Activated naive CD8-positive, alpha-beta T cell treated with anti-CD3 and anti-CD28 coated beads for 36 hours (primary cell): ENCODE results near the gene ATP4B. TPM values are rescaled to one million over a fixed set of nuclear protein-coding genes. Genes with fewer than 3 reads are reported as not detected.

Experiments
- DNase-seq: peaks from one replicate; pipeline ENCODE4 v3.0.0; 2021
- H3K27ac Mint-ChIP-seq: one replicate; pipeline ENCODE4 v1.8.0; 2022; ENCODE audit warnings: mild to moderate bottlenecking, moderate library complexity, mixed read lengths
- H3K27me3 Mint-ChIP-seq: one replicate; pipeline ENCODE4 v1.8.0; 2022; ENCODE audit warnings: mild to moderate bottlenecking, mixed read lengths
- H3K36me3 Mint-ChIP-seq: one replicate; pipeline ENCODE4 v1.8.0; 2021; ENCODE audit warnings: mild to moderate bottlenecking, mixed read lengths
- H3K4me1 Mint-ChIP-seq: one replicate; pipeline ENCODE4 v1.8.0; 2021; ENCODE audit warnings: mixed read lengths
- H3K4me3 Mint-ChIP-seq: one replicate; pipeline ENCODE4 v1.8.0; 2022; ENCODE audit warnings: mild to moderate bottlenecking, moderate library complexity, mixed read lengths
- H3K9me3 Mint-ChIP-seq: one replicate; pipeline ENCODE4 v1.8.0; 2022; ENCODE audit warnings: mixed read lengths
- total RNA-seq, 2 experiments: library from RNA; stranded (reverse); gene quantifications; one replicate each; pipeline ENCODE4 v1.2.3, GENCODE V29; 2021

The ATP4B gene
- total RNA-seq, 2 experiments from 2014 or later, result not detected

DNA sequence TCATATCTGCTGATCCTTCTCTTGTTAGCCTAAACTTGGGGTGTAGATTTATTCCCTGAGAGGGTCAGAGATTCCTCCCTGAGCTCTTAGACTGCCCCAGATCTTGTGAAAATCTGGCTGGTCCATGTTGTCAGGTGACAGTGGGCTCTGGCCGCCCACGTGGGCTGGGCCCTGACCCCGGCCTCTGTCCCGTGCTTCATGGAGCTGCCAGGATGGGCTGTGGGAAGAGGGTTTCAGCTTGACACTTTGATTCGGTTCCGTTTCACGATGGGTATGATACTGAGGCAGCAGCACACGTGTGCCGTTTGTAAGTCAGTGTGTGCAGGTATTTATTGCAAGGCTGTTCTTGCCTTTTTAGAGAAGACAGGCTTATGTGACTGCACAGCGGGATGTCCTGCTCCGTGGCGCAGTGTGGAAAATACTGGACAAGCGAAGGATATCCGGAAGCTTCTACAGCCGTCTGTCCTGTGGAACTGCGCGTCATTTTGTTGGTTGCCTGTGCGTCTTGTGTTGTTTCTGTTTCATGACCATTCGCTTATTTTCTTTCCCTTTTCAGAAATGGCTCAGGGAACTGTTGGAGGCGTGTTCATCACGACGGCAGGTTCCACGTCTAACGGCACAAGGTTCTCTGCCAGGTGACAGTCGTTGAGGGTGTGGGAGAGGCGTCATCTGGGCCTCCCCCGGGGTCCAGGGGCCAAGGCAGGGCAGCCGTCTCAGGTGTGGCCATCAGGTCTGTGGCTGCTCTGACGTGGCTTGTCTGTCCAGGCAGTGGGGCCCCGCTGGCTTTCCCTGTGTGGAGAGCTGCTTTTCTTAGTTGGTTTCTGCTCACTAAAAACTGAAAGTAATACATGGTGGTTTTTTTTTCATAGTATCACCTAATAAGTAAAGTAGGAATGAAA lies 20.5 kb downstream of the ATP4B start:
- peaks cover 67% of the 10 kb centered on the region for H3K36me3 Mint-ChIP-seq
- H3K4me3 Mint-ChIP-seq, result no peak overlapping the region
- no peaks in the 10 kb centered on the region for H3K27me3 Mint-ChIP-seq
- DNase-seq, result no peak
- H3K9me3 Mint-ChIP-seq, result no peaks in the 10 kb centered on the region
- H3K4me1 Mint-ChIP-seq, result peaks cover 25% of the 10 kb centered on the region
- H3K27ac Mint-ChIP-seq, result peak overlapping the region; percentile 16

DNA sequence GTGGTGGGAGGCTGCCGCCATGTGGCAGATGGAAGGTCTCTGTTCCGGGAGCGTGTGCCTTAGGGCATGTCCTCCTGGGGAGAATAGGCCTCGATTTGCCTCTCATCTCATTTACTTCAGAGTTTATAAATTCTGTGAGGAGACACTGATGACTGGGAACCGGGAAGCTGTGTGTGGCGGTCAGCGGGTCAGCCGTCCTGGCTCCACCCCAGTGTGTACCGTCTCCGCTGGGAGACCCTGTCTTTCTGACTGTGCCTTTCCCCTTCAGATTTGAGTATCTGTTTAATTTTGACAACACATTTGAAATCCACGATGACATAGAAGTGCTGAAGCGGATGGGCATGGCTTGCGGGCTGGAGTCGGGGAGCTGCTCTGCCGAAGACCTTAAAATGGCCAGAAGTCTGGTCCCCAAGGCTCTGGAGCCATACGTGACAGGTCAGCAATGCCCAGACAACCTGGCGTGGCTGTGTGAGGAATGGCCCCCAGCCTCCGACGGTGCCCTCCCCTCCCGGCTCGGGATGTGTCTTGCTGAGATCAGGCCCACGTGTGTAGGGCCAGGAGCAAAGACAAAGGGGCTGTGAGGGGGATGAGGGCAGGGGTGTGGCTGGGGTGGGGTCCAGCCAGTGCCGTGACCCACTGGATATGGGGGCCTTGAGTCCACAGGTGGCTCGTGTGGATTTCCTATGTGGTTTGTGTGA lies 21.6 kb downstream of the ATP4B start:
- Mint-ChIP-seq H3K27ac (no peak overlapping the region), H3K4me1 (peaks cover 25% of the 10 kb centered on the region), H3K36me3 (peaks cover 61% of the 10 kb centered on the region), H3K4me3 (no peak overlapping the region), H3K9me3 (no peaks in the 10 kb centered on the region), H3K27me3 (no peaks in the 10 kb centered on the region)
- DNase-seq, result no peak

DNA sequence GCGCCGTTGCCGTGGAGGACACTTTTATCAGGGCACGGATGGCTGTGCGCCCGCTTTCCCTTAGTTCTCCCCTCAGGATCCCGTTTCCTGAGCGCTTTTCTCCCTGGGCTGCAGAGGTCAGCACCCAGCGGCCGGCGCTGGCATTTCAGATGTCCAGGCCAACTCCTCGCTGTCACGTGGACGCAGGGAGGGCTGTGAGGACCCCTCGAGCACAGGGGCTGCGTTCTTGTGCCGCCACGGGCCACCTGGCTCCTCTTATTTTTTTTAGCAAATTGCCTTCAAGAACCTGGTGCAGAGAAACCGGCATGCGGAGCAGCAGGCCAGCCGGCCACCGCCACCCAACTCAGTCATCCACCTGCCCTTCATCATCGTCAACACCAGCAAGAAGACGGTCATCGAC lies 22.3 kb downstream of the ATP4B start:
- DNase-seq, result no peak
- peaks cover 25% of the 10 kb centered on the region for H3K4me1 Mint-ChIP-seq
- no peak overlapping the region for H3K4me3 Mint-ChIP-seq
- no peak overlapping the region for H3K27ac Mint-ChIP-seq
- H3K36me3 Mint-ChIP-seq, result peaks cover 58% of the 10 kb centered on the region
- no peaks in the 10 kb centered on the region for H3K9me3 Mint-ChIP-seq
- no peaks in the 10 kb centered on the region for H3K27me3 Mint-ChIP-seq

DNA sequence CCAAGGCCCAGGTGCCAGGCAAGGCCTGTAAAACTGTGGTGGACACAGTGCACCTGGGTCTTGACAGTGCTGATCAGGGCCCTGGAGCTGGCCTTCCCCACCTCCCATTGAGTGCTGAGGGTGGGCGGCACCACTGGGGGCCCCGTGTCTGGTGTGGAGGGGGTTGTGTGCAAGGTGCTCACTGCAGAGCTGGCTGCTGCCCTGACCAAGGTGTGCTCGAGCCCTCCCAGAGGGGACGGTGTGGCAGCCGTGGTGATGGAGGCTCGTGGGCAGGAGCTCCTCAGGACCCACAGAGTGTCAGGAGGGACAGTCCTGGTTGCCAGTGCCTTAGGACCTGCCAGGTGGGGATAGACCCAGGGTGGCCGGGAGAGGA lies 23.0 kb downstream of the ATP4B start:
- H3K4me3 Mint-ChIP-seq, result no peak overlapping the region
- no peak for DNase-seq
- H3K27ac Mint-ChIP-seq, result no peak overlapping the region
- no peaks in the 10 kb centered on the region for H3K27me3 Mint-ChIP-seq
- peaks cover 28% of the 10 kb centered on the region for H3K4me1 Mint-ChIP-seq
- no peaks in the 10 kb centered on the region for H3K9me3 Mint-ChIP-seq
- H3K36me3 Mint-ChIP-seq, result peaks cover 51% of the 10 kb centered on the region

DNA sequence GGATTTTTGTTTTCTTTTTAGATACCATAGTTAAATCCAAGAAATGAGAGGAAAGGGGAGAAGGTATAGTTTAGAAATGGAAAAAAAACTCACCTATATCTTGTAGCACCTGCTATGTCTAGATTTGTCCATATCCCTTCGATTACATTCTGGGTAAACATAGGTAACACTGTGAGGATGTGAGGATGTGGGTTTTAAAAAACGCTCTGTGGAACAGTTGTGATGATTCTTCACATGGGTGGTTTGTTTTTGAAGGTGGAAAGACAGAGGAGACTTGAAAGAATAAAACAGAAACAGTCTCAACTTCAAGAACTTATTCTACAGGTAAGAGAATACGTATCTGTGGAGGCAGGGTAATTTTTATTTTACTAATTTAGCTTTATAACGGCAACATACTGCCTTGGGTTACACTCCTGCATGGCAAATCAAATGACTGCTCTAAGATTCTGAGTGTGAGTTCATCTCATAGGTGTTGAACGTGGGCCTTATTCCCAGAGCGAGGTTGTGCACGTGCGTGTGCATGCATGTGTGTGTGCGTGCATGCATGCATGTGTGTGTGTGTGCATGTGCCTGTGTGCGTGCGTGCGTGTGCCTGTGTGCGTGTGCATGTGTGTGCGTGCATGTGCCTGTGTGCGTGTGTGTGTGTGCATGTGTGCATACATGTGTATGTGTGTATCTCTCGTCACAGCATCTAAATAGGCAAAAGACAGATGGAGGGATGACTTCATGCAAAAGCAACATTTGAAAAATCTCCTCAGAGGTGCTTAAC lies 23.5 kb downstream of the ATP4B start:
- DNase-seq, result no peak
- Mint-ChIP-seq H3K27ac (peak overlapping the region; percentile 2), H3K4me1 (peaks cover 28% of the 10 kb centered on the region), H3K4me3 (no peak overlapping the region), H3K27me3 (no peaks in the 10 kb centered on the region), H3K36me3 (peaks cover 47% of the 10 kb centered on the region), H3K9me3 (no peaks in the 10 kb centered on the region)

DNA sequence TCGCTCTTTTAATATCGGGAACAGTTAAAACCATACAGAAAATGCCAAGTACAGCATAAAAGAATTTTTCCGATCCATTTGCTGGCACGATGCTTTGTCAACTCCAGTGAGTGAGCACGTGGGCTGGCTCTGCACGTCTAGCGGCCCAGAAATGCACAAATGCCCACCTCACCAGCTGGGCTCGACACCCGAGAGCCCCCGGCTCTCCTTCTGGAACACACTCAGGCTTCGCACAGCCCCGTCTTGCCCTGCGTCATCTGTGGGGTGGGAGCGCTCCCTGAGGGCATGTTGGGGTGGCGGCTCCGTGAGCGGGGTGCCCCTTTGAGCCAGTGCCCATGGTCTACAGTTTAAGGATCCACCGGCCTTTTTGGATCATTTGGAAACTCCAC lies 24.5 kb downstream of the ATP4B start:
- H3K36me3 Mint-ChIP-seq, result peaks cover 47% of the 10 kb centered on the region
- H3K4me3 Mint-ChIP-seq, result no peak overlapping the region

DNA sequence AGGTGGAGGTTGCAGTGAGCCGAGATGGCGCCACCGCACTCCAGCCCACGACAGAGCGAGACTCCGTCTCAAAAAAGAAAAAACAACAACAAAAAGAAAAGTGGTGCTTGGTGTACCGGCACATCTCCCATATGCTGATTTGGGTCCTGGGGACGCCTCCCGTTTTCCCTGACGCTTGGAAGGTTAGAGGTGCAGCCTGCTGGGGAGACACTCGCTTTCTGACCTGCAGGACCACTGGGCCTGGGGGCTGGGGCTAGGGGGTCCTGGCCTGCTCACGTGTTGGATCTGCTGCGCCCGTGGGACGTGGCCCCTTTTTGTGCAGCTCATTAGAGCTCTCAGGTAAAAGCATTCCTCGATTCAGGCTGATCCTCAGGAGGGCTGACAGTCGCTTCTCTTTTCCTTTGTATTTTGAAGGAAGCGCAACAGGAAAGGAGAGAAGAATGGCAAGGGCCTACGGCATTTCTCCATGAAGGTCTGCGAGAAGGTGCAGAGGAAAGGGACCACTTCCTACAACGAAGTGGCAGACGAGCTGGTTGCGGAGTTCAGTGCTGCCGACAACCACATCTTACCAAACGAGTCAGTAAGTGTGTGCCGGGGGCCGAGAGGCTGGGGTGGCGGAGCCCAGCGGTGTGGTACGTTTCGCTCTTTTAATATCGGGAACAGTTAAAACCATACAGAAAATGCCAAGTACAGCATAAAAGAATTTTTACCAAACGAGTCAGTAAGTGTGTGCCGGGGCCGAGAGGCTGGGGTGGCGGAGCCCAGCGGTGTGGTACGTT lies 25.1 kb downstream of the ATP4B start:
- H3K4me1 Mint-ChIP-seq, result peaks cover 25% of the 10 kb centered on the region
- no peaks in the 10 kb centered on the region for H3K27me3 Mint-ChIP-seq
- no peak overlapping the region for H3K27ac Mint-ChIP-seq
- H3K36me3 Mint-ChIP-seq, result peaks cover 49% of the 10 kb centered on the region
- H3K4me3 Mint-ChIP-seq, result no peak overlapping the region
- DNase-seq, result no peak
- no peaks in the 10 kb centered on the region for H3K9me3 Mint-ChIP-seq

More for the DNA sequence above, 24.5 kb downstream of the ATP4B start:
- no peaks in the 10 kb centered on the region for H3K9me3 Mint-ChIP-seq
- H3K27me3 Mint-ChIP-seq, result no peaks in the 10 kb centered on the region
- H3K27ac Mint-ChIP-seq, result no peak overlapping the region
- DNase-seq, result no peak
- H3K4me1 Mint-ChIP-seq, result peaks cover 25% of the 10 kb centered on the region

DNA sequence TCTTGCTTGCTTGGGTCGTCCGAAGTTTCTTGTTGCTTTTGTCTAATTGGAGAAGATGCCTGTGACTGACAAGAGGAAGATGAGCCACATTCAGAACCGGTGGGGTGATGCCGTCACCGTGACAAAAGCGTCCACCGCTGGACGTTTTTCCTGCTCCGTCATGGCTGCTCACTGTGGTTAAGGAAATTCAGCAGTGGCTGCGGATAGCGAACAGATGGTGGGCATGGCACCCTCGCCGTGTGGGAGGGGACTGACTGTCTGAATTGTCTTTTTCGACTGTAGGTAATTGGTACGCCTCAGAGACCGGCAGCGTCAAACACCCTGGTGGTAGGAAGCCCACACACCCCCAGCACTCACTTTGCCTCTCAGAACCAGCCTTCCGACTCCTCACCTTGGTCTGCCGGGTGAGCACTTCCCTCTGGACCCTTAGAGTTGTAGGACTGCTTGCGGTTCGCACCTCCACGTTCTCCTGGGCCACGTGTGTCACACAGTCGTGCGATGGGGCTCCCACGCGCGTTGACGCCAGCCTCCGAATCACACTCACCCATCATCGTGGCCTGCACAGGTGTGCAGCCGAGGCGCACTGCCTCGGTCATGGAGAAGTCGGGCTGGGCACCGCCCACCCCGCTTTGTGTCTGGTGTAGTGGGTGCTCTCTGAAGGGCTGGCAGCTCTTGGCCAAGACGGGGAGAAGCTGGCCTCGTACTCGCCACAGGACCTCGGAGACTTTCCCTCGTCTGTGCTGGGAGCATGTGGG lies 26.5 kb downstream of the ATP4B start:
- Mint-ChIP-seq H3K36me3 (peaks cover 51% of the 10 kb centered on the region), H3K9me3 (no peaks in the 10 kb centered on the region), H3K27ac (no peak overlapping the region), H3K4me3 (no peak overlapping the region), H3K4me1 (peaks cover 25% of the 10 kb centered on the region), H3K27me3 (no peaks in the 10 kb centered on the region)
- no peak for DNase-seq

DNA sequence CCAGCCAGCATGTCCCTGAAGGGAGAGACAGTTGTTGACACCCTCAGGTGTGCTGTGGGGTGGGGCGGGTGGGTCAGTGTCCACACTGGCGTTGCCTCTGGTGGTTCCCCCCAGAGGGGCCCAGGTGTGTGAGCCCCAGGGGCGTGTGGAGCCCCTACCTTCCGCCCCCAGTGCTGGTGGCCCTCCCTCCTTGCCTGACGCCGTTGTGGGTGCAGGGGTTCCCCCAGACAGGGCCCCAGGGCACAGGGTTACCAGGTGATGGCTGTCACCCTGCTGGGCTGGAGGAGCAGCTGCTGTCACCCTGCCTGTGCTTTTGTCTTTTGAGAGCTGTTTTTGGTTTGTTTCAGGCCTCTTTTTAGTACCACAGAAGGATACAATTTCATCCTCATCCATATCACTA lies 27.2 kb downstream of the ATP4B start:
- H3K27ac Mint-ChIP-seq, result no peak overlapping the region
- no peak overlapping the region for H3K4me3 Mint-ChIP-seq
- no peaks in the 10 kb centered on the region for H3K27me3 Mint-ChIP-seq
- peaks cover 49% of the 10 kb centered on the region for H3K36me3 Mint-ChIP-seq
- no peaks in the 10 kb centered on the region for H3K9me3 Mint-ChIP-seq
- DNase-seq, result no peak
- peaks cover 25% of the 10 kb centered on the region for H3K4me1 Mint-ChIP-seq

DNA sequence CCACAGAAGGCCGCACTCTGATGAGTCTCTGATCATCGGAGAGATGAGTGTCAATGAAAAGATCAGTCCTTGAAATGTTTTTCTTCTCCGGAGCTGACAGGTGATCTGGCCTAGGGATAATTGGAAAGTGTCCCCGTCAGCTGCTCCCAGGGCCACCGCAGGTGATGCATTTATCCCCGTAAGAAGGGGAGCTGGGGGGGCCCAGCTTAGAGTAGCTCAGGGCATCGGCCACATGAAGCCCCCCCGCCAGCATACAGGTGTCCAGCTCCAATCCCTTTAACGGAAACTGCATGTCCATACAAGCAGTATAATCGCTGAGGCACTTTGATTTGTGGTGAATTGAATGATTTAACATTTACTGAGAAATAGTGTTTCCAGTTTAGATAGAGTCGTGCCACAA lies 27.7 kb downstream of the ATP4B start:
- Mint-ChIP-seq H3K27me3 (no peaks in the 10 kb centered on the region), H3K27ac (no peak overlapping the region), H3K9me3 (no peaks in the 10 kb centered on the region), H3K4me3 (no peak overlapping the region), H3K4me1 (peaks cover 25% of the 10 kb centered on the region), H3K36me3 (peaks cover 51% of the 10 kb centered on the region)
- DNase-seq, result no peak

DNA sequence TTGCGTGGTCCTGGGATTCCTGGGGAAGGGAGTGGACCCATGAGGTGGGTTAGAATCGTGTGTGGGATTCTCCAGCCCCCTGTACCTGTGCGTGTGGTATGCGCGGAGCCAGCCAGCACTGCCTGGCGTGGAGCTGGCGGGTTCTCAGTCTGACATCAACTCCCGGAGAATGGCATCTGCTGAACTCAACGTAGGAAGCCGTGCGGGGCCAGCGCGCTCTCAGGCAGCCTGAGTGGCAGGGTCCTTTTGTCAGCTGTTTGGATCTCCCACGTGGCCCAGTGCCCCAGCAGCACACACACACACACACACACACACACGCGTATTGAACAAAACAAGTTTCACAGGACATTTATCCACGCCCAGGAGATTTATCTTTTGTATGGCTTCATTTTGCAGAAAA lies 28.1 kb downstream of the ATP4B start:
- H3K4me3 Mint-ChIP-seq, result no peak overlapping the region
- H3K36me3 Mint-ChIP-seq, result peaks cover 55% of the 10 kb centered on the region
- no peak overlapping the region for H3K27ac Mint-ChIP-seq
- no peaks in the 10 kb centered on the region for H3K9me3 Mint-ChIP-seq
- no peak for DNase-seq
- no peaks in the 10 kb centered on the region for H3K27me3 Mint-ChIP-seq
- H3K4me1 Mint-ChIP-seq, result peaks cover 24% of the 10 kb centered on the region

DNA sequence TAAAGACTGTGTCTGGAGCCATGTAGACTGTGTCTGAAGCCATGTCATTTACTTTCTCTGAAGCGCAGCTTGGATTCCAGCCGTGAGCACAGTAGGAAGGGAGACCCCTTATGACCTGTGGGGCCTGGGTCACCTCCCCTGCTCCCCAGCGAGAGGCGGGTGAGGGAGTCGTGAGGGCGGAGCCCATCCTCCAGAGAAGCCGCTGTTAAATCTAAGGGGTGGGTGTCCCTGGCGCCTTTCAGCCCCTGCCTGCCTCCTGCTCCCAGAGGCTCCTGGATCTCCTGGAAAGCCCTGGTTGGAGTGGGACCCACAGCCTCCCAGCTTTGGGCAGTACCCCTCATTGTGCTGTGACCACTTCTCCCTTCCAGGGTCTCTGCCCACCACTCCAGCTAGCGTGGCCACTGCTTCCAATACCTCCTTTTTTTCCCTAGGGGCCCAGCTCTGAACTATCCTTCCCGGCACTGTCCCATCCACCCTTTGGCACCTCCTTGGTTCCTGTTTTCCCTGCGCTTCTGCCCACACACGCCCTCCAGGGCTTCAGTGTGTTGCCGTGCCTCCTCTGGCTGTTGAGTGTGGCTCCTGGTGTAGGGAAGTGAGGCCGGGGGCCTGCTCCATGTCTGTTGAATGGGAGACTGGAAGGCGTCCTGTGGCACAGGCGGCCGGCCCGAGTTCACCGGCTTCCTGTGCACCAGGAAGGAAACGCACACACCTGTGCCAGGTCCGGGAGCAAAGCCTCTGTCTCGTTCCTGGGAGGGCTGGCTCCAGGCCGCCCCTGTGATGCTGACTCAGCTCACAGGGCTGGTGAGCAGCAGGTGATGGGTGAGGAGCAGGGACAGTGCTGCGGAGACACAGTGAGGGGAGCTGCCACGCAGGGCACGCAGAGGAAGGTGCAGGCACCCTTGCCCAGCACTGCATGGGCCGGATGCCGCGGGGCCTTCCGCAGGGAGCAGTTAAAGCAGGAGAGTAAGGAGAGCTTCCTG lies 29.4 kb downstream of the ATP4B start:
- no peak for DNase-seq
- H3K9me3 Mint-ChIP-seq, result peaks cover 3% of the 10 kb centered on the region
- no peaks in the 10 kb centered on the region for H3K27me3 Mint-ChIP-seq
- H3K4me1 Mint-ChIP-seq, result peaks cover 12% of the 10 kb centered on the region
- no peak overlapping the region for H3K27ac Mint-ChIP-seq
- H3K36me3 Mint-ChIP-seq, result peaks cover 53% of the 10 kb centered on the region
- no peak overlapping the region for H3K4me3 Mint-ChIP-seq

DNA sequence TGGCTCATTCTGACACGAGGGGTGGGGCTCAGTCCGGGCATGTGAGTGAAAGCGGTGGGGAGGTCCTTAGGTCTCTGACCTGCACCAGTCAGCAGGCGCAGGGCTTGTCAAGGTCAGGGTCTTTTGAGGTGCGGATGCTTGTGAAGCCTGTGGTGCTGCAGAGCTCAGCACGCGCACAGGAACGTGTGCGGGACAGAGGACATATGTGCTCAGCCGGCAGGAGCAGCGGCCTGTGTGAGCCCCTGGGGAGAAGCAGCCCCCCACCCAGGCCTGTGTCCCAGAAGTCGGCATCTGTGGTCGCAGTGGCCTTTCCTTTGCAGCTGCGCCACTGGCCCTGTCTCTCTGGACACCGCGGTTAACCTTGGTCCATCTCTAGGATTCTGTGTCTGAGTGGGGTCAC lies 30.9 kb downstream of the ATP4B start:
- Mint-ChIP-seq H3K27ac (no peak overlapping the region), H3K4me1 (peaks cover 3% of the 10 kb centered on the region), H3K4me3 (no peak overlapping the region), H3K9me3 (peaks cover 3% of the 10 kb centered on the region), H3K36me3 (peaks cover 44% of the 10 kb centered on the region), H3K27me3 (no peaks in the 10 kb centered on the region)
- DNase-seq, result no peak
